ENCODE measurements around the gene PNCK. TPM values are rescaled to one million over a fixed set of nuclear protein-coding genes. Genes with fewer than 3 reads are reported as not detected.

PNCK gene
- total and polyA plus RNA-seq, 2 of the 13 experiments (the other 11 are each of a cell fraction or from before 2014, with no cell fraction given): 33.1 TPM; not detected in 1

DNA sequence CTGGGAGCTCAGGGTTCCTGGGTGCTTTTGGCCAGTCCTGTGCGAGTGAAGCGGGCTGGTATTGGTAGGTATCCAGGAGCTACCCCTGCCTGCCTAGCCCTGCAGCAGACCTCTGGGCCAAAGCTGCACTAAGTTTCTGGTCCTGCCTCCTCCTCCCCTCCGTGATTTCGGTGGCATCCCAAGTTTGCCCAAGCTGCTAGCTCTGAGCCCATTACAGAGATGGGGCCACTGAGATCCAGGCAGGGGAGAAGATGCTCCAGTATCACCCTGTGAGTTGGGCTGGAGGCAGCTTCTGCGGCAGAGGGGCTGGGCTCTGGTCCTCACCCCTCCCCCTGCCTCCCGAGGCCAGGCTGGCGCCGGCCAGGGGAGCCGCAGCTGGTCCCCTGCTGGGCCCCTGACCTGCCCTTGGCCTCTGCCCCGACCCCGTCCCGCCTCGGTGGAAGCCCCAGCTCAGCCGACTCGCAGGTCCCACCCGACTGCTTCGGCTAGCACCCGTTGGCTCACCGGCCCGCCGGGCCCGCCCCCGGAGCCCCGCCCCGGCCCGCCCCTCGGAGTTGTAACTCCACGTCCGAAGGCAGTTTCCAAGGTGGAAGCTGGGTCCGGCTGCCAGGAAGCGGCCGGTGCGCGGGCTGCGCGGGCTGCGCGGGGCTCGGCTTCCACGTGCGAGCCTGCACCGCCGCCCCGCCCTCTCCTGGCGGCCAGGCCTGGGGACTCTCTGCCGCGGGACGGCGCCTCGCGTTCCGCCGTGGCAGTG, 26.8 kb downstream of the PNCK start, which contains the start of gene DUSP9 (continued):
- TF ChIP-seq, protein P1, sequence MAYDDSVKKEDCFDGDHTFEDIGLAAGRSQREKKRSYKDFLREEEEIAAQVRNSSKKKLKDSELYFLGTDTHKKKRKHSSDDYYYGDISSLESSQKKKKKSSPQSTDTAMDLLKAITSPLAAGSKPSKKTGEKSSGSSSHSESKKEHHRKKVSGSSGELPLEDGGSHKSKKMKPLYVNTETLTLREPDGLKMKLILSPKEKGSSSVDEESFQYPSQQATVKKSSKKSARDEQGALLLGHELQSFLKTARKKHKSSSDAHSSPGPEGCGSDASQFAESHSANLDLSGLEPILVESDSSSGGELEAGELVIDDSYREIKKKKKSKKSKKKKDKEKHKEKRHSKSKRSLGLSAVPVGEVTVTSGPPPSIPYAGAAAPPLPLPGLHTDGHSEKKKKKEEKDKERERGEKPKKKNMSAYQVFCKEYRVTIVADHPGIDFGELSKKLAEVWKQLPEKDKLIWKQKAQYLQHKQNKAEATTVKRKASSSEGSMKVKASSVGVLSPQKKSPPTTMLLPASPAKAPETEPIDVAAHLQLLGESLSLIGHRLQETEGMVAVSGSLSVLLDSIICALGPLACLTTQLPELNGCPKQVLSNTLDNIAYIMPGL (CRISPR knock-in tag; IDR thresholded peaks at IDR 0.05; ENCODE audit: borderline replicate concordance in 1 of 2, low read depth in 1 of 2): no peak; a peak in 1 of 4 replicates
- TF ChIP-seq ZBTB3 (CRISPR knock-in tag; IDR thresholded peaks at IDR 0.05; ENCODE audit: borderline replicate concordance, low read depth): no peak
- TF ChIP-seq, protein P2, sequence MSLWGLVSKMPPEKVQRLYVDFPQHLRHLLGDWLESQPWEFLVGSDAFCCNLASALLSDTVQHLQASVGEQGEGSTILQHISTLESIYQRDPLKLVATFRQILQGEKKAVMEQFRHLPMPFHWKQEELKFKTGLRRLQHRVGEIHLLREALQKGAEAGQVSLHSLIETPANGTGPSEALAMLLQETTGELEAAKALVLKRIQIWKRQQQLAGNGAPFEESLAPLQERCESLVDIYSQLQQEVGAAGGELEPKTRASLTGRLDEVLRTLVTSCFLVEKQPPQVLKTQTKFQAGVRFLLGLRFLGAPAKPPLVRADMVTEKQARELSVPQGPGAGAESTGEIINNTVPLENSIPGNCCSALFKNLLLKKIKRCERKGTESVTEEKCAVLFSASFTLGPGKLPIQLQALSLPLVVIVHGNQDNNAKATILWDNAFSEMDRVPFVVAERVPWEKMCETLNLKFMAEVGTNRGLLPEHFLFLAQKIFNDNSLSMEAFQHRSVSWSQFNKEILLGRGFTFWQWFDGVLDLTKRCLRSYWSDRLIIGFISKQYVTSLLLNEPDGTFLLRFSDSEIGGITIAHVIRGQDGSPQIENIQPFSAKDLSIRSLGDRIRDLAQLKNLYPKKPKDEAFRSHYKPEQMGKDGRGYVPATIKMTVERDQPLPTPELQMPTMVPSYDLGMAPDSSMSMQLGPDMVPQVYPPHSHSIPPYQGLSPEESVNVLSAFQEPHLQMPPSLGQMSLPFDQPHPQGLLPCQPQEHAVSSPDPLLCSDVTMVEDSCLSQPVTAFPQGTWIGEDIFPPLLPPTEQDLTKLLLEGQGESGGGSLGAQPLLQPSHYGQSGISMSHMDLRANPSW (CRISPR knock-in tag; IDR thresholded peaks at IDR 0.05; ENCODE audit: borderline replicate concordance): no peak
- TF ChIP-seq ZNF333 (CRISPR knock-in tag; IDR thresholded peaks at IDR 0.05; ENCODE audit: borderline replicate concordance): no peak
- TF ChIP-seq, protein P3, sequence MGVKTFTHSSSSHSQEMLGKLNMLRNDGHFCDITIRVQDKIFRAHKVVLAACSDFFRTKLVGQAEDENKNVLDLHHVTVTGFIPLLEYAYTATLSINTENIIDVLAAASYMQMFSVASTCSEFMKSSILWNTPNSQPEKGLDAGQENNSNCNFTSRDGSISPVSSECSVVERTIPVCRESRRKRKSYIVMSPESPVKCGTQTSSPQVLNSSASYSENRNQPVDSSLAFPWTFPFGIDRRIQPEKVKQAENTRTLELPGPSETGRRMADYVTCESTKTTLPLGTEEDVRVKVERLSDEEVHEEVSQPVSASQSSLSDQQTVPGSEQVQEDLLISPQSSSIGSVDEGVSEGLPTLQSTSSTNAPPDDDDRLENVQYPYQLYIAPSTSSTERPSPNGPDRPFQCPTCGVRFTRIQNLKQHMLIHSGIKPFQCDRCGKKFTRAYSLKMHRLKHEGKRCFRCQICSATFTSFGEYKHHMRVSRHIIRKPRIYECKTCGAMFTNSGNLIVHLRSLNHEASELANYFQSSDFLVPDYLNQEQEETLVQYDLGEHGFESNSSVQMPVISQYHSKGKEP (CRISPR knock-in tag; IDR thresholded peaks at IDR 0.05): no peak
- TF ChIP-seq, protein P4, sequence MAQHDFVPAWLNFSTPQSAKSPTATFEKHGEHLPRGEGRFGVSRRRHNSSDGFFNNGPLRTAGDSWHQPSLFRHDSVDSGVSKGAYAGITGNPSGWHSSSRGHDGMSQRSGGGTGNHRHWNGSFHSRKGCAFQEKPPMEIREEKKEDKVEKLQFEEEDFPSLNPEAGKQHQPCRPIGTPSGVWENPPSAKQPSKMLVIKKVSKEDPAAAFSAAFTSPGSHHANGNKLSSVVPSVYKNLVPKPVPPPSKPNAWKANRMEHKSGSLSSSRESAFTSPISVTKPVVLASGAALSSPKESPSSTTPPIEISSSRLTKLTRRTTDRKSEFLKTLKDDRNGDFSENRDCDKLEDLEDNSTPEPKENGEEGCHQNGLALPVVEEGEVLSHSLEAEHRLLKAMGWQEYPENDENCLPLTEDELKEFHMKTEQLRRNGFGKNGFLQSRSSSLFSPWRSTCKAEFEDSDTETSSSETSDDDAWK (CRISPR knock-in tag; IDR thresholded peaks at IDR 0.05): no peak
- no peak for TF ChIP-seq HDAC6 (IDR thresholded peaks at IDR 0.05; ENCODE audit: low read depth, low read length)
- TF ChIP-seq ZNF17 (CRISPR knock-in tag; IDR thresholded peaks at IDR 0.05): no peak
- no peak for TF ChIP-seq ZNF431 (CRISPR knock-in tag; IDR thresholded peaks at IDR 0.05; ENCODE audit: borderline replicate concordance, low read depth)
- no peak for TF ChIP-seq STAG1 (CRISPR knock-in tag; IDR thresholded peaks at IDR 0.05)
- TF ChIP-seq, protein P5, sequence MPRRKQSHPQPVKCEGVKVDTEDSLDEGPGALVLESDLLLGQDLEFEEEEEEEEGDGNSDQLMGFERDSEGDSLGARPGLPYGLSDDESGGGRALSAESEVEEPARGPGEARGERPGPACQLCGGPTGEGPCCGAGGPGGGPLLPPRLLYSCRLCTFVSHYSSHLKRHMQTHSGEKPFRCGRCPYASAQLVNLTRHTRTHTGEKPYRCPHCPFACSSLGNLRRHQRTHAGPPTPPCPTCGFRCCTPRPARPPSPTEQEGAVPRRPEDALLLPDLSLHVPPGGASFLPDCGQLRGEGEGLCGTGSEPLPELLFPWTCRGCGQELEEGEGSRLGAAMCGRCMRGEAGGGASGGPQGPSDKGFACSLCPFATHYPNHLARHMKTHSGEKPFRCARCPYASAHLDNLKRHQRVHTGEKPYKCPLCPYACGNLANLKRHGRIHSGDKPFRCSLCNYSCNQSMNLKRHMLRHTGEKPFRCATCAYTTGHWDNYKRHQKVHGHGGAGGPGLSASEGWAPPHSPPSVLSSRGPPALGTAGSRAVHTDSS (CRISPR knock-in tag; conservative IDR thresholded peaks at IDR 0.05): no peak
- no peak for TF ChIP-seq ZFP36 (IDR thresholded peaks at IDR 0.05; ENCODE audit: borderline replicate concordance, low read depth, low read length, partially characterized antibody)
- TF ChIP-seq ZNF260 (CRISPR knock-in tag; IDR thresholded peaks at IDR 0.05; ENCODE audit: borderline replicate concordance, low read depth): no peak
- TF ChIP-seq RORA (CRISPR knock-in tag; IDR thresholded peaks at IDR 0.05): no peak
- TF ChIP-seq, protein P6, sequence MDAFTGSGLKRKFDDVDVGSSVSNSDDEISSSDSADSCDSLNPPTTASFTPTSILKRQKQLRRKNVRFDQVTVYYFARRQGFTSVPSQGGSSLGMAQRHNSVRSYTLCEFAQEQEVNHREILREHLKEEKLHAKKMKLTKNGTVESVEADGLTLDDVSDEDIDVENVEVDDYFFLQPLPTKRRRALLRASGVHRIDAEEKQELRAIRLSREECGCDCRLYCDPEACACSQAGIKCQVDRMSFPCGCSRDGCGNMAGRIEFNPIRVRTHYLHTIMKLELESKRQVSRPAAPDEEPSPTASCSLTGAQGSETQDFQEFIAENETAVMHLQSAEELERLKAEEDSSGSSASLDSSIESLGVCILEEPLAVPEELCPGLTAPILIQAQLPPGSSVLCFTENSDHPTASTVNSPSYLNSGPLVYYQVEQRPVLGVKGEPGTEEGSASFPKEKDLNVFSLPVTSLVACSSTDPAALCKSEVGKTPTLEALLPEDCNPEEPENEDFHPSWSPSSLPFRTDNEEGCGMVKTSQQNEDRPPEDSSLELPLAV (CRISPR knock-in tag; conservative IDR thresholded peaks at IDR 0.05; ENCODE audit: low read depth): no peak
- TF ChIP-seq NCOA5 (CRISPR knock-in tag; IDR thresholded peaks at IDR 0.05): no peak
- no peak for TF ChIP-seq ZFP41 (CRISPR knock-in tag; IDR thresholded peaks at IDR 0.05; ENCODE audit: borderline replicate concordance)

Measured in HepG2 (cell line).